GM18508 (cell line): ENCODE data around the gene ADCYAP1.

Source experiments
- ATAC-seq: cut with Tn5 transposase; IDR thresholded peaks from one replicate; pipeline ENCODE4 v1.9.1; 2021; ENCODE audit warnings: moderate number of reproducible peaks; ENCODE audit not compliant: insufficient read depth, unreplicated experiment

Gene ADCYAP1

GRCh38 chr18:957829-958228 lies 53.2 kb downstream of the ADCYAP1 start:
- no peak for ATAC-seq

GRCh38 chr18:959854-960253 lies 55.2 kb downstream of the ADCYAP1 start:
- no peak for ATAC-seq
